ENCODE results near the gene SPARC.

DNA sequence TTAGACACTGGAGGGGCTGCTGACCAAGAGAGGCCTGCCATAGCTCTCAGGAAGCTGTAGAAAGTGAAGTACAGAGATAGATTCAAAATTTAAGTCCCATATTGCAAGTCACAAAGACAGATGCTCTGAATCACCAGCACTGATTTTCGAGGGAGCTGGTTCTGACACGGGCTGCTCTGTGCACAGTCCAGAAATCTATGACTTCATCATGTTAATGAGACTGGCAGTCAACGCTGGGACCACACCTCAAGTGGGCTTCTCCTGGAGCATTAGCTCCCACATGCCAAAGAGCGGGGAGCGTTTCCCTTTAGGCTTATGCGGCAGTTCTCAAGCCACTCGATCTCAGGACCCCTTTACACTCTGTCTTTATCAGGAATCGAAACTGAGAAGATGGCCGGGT is 61.4 kb downstream of the SPARC start:
- no peak for TF ChIP-seq GLIS3 (CRISPR knock-in tag; IDR thresholded peaks at IDR 0.05)
- no peak for TF ChIP-seq RARB (CRISPR knock-in tag; IDR thresholded peaks at IDR 0.05)
- no peak for TF ChIP-seq ZNF70 (CRISPR knock-in tag; IDR thresholded peaks at IDR 0.05)
- TF ChIP-seq ZFP3 (CRISPR knock-in tag; IDR thresholded peaks at IDR 0.05), result no peak
- no peak for TF ChIP-seq ZFP30 (CRISPR knock-in tag; IDR thresholded peaks at IDR 0.05)
- TF ChIP-seq, protein P1, sequence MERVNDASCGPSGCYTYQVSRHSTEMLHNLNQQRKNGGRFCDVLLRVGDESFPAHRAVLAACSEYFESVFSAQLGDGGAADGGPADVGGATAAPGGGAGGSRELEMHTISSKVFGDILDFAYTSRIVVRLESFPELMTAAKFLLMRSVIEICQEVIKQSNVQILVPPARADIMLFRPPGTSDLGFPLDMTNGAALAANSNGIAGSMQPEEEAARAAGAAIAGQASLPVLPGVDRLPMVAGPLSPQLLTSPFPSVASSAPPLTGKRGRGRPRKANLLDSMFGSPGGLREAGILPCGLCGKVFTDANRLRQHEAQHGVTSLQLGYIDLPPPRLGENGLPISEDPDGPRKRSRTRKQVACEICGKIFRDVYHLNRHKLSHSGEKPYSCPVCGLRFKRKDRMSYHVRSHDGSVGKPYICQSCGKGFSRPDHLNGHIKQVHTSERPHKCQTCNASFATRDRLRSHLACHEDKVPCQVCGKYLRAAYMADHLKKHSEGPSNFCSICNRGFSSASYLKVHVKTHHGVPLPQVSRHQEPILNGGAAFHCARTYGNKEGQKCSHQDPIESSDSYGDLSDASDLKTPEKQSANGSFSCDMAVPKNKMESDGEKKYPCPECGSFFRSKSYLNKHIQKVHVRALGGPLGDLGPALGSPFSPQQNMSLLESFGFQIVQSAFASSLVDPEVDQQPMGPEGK (CRISPR knock-in tag; IDR thresholded peaks at IDR 0.05; ENCODE audit: borderline replicate concordance), result no peak
